GM03348 (cell line): ENCODE data around the gene FAM83B.
A peak's percentile ranks its signal among the peaks of the same experiment; 100 is the strongest.
"Not testable (repeated sequence)": the region's sequence is repeated elsewhere in the genome, so short reads cannot be mapped to it uniquely, and the experiment has no call there.

Experiments used
- DNase-seq: peaks from one replicate; pipeline ENCODE4 v3.0.0; 2012; ENCODE audit warnings: low spot score

Gene FAM83B, protein sequence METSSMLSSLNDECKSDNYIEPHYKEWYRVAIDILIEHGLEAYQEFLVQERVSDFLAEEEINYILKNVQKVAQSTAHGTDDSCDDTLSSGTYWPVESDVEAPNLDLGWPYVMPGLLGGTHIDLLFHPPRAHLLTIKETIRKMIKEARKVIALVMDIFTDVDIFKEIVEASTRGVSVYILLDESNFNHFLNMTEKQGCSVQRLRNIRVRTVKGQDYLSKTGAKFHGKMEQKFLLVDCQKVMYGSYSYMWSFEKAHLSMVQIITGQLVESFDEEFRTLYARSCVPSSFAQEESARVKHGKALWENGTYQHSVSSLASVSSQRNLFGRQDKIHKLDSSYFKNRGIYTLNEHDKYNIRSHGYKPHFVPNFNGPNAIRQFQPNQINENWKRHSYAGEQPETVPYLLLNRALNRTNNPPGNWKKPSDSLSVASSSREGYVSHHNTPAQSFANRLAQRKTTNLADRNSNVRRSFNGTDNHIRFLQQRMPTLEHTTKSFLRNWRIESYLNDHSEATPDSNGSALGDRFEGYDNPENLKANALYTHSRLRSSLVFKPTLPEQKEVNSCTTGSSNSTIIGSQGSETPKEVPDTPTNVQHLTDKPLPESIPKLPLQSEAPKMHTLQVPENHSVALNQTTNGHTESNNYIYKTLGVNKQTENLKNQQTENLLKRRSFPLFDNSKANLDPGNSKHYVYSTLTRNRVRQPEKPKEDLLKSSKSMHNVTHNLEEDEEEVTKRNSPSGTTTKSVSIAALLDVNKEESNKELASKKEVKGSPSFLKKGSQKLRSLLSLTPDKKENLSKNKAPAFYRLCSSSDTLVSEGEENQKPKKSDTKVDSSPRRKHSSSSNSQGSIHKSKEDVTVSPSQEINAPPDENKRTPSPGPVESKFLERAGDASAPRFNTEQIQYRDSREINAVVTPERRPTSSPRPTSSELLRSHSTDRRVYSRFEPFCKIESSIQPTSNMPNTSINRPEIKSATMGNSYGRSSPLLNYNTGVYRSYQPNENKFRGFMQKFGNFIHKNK

DNA sequence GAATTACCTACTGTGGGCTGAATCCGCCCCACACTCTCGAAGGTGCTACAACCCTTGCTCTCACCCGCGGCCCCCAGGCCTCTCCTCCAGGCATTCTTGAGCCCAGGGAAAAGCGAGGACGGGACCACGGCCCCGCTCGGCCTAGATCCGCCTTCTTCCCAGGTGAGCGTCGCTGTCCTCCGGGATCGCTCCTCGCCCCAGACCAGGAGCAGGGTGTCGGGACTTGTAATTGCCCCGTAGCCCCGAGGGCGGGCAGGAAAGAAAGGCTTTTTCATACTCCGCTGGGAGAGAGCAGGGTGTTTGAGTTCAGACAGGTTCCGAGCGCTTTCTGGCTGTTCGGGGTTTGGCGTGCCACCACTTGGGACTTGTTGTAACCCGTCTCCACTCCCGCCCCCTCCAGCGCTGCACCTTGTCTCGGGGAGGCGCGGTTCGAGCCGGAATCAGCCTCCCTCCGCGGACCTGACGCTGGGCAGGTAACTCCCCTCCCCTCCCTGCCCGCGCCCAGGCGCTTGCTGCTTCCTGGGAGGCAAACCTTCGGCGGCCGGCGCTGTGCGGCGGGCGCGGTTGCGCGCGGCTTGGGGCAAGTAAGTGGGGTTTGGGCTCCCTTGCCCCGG is at the start of gene FAM83B:
Gene FAM83B (plus strand): TSS at position 529 of the 614 bp plus-strand sequence. CDS start 23,476 bp downstream, outside the sequence.
- DNase-seq, result peak; percentile 16

DNA sequence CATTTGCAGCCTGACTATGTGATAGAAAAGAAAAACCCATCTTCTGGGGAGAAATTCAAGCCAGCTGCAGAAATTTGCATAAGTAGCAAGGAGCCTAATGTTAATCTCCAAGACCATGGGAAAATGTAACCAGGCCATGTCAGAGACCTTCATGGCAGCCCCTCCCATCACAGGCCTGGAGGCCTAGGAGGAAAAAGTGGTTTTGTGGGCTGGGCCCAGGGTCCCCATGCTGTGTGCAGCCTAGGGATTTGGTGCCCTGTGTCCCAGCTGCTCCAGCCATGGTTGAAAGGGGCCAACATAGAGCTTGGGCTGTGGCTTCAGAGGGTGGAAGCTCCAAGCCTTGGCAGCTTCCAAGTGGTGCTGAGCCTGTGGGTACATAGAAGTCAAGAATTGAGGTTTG is 49.7 kb upstream of the FAM83B start:
- not testable (repeated sequence) for DNase-seq

DNA sequence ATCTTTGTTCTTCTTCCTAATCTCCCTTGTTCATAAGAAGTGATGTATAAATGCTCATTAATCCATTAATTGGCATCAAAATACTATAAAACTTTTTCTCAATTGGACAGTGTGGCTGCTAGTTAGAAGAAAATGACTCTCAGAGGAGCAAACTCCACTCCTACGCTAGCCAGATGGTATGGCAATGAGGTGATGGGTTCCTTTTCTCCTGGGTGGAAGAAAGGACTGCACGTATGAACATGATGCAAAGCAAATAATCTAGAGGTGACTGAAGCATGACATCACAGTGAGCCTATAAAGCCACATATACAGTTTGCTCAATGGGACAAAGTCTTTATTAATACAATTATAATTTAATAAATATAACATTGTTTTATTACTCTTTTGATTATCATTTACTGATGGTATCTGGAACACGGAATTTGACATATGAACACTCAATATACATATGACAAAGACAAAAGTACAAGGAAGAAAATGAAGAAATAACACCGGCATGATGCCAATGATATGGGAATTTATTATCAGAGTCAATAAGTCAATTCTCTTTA is 46.4 kb upstream of the FAM83B start:
- DNase-seq, result no peak

DNA sequence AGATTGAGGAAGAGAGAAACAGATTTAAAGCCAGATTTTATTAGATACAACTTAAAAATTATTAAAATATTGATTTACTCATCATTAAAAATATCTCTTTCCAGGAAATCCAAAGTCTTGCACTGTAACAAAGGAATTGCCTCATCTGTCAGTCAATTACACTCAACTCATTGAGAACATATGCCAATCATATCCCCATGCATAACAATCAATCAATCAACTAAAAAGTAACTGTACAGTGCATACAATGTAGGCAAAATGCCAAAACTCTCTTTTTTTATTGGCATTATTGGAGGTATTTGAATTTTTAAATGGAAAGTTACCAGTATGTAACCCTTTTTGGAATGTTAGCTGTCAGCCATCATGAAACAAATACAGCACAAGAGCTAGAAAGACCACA is 45.3 kb upstream of the FAM83B start:
- no peak for DNase-seq

DNA sequence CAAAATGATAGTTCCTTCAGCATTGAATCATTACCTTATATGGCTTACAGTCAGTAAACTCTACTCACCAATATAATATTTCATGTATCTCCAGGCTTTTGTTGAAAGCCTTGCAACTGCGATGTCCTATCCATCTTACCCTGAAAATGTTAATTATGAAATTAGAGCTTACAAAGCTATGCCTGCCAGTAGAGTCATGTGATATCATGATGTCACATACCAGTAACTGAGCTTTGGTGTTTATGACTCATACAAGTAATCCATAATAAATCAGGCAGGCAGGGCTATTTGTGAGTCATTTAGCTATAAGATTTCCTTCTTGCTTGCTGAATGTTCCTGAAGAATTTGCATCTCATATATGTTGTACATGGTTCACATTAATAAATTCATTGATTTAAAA is 44.9 kb upstream of the FAM83B start:
- DNase-seq, result peak; percentile 49

DNA sequence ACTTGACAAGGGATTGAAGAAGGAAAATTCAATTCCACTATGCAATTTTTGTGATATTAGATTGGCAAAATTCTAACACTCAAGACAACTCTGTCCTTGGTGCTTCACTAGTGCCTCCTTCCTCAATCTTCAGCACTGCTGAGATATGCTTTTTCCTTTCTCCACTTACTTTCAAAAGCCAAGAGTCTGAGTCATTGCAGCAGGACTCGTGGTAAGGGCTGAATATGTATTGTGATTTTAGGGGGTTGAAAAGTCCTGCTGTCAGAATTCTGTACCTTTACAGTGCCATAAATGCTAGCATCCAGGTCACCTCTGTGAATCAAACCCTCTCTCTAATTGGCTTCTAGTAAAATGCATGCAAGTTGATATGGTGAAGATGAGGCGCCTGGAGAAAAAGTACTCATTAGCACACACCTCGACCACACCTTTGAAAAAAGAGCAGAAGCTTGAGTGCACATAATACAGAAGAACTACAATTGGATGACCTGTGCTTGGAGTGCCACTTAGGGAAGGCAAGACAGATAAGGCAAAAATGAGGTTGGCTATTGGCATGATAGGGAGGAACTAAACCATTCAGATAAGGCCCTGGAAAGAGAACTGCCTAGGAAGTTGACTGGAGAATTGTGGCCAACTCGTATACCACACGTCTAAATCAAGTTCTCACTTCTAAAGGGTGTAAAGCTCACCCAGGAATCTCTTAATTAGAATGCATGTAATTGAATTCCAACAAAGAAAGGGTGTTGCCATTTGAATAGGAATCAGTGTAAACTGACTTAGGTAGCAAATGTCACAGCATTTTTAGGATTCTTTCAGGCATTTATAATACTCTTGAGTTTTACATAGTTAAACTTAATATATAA is 43.6 kb upstream of the FAM83B start:
- DNase-seq, result peak; percentile 56

DNA sequence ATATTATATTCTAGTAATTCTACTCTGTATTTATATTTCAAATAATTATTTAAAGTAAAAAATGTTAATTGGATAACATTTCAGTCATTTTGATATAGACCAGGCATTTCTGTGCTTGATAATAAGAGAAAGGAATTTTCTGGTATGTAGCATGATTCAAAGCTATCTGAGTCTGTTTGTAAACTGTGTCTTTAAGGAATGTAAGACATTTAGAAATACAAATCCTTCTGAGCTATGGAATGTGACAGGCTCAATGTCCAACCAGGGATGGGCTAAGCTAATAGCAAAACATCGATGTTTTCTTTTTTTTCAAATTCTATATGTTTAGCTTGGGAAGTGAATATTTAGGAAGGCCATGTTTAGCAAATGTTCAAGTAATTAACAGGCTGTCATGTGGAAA is 41.5 kb upstream of the FAM83B start:
- peak; percentile 44 for DNase-seq

DNA sequence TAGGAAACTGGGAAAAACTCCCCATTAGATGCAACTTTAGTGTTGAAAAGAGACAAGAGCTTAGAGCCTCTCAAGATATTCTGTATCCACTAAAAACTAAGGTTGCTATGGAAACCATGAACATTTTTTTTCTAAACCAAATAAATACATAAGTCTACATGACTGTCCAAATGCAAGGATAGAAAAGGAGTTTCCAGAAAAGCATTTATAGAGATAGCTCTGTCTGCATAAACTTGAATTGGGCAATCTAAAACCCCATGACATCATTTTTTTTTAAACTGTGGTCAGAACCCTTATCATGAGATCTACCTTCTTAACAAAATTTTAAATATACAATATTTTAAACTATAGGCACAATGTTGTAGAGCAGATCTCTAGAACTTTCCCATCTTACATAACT is 36.4 kb upstream of the FAM83B start:
- no peak for DNase-seq

DNA sequence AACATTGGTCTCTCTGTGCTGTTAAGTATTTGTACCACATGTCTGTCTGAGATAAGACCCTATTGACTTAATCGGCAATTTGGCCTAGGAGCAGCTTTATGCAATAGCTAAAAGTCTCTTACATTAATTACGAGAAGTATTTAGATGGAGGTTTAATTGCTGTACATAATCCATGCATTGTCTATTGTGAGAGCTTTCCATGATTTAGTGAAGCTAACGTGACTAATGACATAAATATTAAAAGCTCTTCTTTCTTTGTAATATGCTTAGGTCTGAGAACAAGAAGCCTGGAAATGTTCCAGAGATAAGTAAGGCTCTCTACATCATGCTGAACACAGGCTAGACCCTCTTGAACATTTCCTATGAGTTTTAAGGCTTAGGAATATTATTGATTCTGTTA is 32.7 kb upstream of the FAM83B start:
- no peak for DNase-seq

DNA sequence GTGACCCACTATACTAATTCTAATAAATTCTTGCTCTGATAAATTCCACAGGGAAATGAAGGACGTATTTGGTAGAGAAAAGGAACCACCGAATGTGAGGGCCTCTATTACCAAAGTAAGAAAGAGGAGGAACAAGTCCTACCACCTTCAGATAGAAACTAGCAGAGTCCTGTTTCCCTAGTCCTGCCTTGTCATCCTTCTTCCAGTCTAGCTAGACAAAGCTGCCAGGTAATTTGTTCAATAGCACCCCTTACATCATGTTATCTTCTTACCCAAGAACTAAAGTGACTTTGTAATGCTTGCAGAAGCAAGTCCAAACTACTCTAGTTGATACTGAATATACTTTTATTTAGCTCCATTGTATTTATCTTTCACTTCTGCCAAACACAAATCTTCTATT is 29.3 kb upstream of the FAM83B start:
- DNase-seq, result no peak

DNA sequence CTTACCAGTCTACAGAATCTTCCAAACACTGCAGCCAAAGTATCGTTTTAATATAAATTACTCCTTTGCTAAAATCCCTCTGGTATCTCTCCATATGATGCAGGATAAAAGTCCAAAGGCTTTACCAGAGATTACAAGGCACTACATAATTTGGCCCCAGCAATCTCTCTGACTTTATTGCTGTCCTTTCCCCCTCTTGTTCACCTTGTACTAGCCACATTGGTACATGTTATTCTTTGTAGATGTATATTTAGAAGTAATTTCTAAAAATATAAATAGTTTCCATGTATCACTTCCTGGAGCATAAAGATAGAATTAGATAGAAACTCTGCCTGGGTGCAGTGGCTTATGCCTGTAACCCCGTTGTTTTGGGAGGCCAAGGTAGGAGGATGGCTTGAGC is 28.7 kb upstream of the FAM83B start:
- no peak for DNase-seq

DNA sequence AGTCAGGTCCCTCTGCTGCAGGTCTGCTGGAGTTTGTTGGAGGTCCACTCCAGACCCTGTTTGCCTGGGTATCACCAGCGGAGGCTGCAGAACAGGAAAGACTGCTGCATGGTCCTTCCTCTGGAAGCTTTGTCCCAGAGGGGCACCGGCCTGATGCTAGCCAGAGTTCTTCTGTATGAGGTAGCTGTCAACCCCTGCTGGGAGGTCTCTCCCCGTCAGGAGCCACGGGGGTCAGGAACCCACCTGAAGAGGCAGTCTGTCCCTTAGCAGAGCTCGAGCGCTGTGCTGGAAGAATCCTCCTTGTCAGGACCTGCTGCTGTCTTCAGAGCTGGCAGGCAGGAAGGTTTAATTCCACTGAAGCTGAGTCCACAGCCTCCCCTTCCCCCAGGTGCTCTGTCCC is 22.3 kb upstream of the FAM83B start:
- DNase-seq, result not testable (repeated sequence)

DNA sequence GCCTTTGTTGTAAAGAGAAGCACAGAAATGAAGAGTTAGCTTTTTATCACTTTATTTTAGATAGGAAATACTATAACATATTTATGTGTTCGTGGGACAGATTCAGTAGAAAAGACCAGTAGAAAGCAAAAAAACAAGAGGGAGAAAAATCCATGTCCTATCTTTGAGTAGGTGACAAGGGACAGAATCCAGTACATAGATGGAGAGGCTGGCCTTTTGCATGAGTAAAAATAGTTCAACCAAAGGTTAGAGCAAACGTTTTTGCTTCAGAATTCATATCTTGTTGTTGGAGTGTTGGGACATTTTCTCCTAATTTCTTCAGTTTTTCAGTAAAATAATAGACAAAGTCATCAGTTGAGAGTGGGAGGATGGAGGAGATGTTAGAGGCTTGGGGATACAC is 19.6 kb upstream of the FAM83B start:
- no peak for DNase-seq

DNA sequence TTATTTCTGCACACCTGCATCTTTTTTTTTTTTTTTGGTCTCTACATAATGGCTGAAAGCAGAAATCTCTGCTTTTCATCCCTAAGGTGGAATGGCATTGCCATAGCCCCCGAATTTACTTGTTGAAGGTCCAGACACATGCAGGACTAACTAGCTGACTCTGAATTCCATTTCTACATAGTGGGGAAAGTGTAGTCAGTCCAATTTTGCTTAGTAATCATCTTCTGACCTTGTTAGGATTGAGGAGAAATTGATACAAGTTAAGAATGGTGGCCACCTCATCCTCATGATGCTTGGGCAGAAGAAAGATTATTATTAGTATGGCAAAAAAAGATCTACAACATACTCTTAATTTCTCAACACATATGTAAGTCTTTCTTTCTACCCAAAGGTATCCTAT is 16.4 kb upstream of the FAM83B start:
- no peak for DNase-seq

DNA sequence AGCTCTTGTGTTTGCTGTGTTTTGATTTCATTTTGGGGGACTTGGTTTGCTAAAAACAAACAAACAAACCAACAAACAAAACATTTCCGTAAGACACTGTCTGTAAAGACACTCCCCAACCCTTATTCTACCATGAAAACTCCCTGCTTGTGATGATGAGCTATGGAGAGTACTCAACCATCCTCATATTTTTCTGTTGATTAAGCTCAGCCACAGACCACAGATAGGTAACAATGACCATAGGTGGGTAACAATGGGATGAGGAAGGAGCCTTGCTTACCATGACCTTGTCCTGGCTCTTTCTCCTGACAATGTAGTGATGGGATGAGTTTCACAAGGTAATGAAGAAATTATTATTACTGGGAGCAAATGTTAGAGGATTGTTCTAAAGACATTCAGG is 11.4 kb upstream of the FAM83B start:
- DNase-seq, result no peak

DNA sequence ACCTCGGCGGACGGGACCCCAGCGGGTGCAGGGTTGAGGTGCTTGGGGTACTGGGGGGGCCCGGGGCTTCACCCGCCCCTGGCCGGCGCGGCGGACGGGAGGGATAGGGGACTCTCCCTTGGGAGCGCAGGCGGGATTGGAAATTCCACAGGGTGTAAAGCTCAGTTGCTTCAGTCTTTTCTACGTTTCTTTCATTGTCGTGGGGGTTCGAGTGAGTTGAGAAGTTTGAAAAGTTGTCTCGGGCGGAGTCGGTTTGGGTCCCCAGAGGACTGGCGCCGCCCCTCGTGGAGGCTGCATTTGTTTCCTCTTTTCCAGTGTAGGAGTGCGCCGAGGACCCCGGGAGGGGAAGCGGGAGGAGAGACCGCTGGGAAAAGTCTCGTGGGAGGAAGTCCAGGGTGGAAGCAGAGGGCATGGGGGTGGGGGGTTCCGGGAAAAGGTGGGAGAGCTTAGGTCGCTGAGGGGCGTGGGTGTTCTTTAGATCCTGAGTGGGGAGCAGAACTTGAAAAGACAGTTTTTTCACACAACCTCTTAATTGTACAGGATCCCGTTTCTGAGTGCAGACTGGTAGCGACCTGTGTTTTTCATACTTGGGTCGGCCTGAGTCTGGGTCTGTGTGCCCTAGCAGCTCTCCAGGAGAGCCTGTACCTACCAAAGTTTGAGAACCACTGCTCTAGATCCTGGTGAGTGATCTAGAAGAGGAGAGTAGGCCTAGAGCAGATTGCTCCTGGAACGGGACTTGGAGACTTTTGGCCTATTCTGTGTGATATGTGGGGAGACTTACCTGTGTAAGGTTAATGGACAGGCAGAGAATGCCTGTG is 495 bp downstream of the FAM83B start:
- DNase-seq, result peak; percentile 22

DNA sequence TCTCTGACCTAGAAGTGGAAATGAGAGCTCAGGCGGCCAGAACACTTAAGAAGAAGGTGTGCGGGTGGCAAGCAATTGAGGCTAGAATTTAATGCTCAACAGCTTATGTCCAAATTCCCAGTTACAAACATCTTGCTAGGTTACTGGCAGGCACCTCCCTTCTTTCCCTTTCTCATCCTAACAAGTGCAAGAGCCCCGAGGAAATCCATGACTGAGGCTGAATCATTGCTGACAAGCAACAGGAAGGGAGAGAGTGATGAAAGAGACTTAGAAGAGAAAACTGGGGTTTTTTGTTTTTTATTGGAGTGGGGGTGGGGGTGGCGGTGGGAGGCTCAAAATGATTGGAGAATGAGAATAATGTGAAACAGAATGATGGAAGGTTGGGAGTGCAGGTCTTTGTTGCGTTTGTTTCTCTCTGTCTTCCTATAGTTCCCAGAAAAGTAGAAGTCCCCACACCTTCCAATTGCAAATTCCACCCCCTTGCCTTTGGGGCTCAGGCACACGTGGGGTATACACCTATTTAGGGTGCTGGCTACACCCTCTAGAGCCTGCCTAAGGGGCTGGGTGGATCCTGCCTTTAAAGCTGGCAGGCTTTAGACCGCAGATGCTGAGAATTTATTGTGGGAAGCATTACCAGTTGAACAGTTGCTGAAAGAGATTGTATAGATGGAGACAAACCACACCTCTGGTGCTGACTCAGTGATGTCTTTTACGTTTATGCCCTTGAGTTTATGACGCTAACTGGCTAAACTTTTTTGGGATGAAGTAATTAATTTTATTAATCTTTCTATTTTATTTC is 1.4 kb downstream of the FAM83B start:
- DNase-seq, result peak; percentile 29

DNA sequence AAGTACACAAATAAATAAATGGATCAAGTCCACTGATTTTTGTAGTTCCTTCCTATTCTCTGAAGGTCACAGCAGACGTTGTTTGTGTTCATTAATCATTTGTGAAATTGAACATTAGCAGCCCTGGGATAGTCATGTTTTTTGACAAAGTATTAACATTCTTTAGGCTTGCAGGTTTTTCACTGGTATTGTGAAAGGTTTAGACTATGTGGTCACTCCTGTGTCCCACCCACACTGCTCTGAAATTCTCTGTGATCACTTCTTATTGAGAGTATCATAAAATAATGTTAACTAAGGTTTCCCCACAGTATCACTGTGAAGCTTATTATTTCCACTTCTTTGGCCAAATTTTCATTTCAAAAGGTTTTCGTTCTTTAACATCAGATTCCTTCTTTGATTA is 3.5 kb downstream of the FAM83B start:
- no peak for DNase-seq

DNA sequence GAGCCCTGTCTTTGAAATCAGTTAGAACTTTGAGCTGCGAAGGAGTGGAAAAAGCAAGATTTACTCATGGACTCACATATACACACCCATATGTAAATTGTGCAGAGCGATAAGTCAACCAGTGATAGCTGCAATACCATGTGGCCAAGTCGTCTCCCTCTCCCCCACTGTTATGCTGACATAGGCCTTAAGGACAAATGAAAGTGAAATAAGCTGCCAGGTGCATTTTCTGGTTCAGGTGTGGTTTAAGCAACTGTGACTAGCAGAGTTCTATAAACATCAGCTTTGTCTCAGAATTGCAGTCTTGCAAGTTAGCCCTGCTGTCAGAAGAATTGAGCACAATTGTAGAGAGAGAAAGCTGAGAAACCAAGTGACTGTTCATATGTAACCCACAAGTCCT is 9.6 kb downstream of the FAM83B start:
- DNase-seq, result no peak

DNA sequence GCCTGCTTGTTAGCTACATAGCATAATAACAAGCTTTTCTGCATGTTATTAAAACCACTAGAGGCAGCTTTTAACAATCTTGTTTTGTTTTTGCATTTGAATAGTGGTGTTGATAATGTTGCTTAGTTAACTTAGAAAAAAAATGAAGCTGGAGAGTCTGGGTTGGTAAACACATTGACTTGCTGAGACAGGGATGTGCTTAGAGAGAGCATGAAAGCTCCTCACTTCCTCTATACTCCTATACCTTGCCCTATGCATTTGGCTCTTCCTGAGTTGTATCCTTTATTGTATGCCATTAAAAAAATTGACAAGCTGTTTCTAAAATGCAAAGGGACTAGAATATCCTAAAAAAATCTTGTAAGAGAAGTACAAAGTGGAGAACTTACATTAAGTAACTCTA is 13.6 kb downstream of the FAM83B start:
- DNase-seq, result no peak
